B cell (primary cell): ENCODE data around the gene TTC14. TPM values are rescaled to one million over a fixed set of nuclear protein-coding genes. Genes with fewer than 3 reads are reported as not detected.

Source experiments
- ATAC-seq: fragments of 200-7000 bp; cut with Tn5 transposase; one replicate; pipeline ENCODE4 v1.10.0; 2021; ENCODE audit warnings: low read depth, mild to moderate bottlenecking, moderate number of reproducible peaks, moderate library complexity
- CTCF ChIA-PET: fragments of 350-600 bp; sonication (Branson Sonifier 250); formaldehyde crosslinking; loops from one replicate; lab custom pipeline; 2021; ENCODE audit warnings: antibody characterized with exemption, inconsistent platforms; lab: Charles Lee
- POLR2A ChIA-PET: fragments of 350-600 bp; sonication (Branson Sonifier 250); formaldehyde crosslinking; loops from one replicate; lab custom pipeline; 2021; ENCODE audit warnings: antibody characterized with exemption; lab: Charles Lee
- DNase-seq: peaks from one replicate; pipeline ENCODE4 v3.0.0; 2013
- H2AFZ ChIP-seq: 2 replicates; pipeline ENCODE4 v1.6.1; 2012; ENCODE audit warnings: mild to moderate bottlenecking, low read depth, low read length; ENCODE audit not compliant: insufficient read depth, poor library complexity, severe bottlenecking
- H3K27ac ChIP-seq, 2 donors: 1 replicate in 1 of 2; 2 replicates in 1 of 2; pipeline ENCODE4 v1.5.1; 2012 to 2013; ENCODE audit warnings: low read length in 2 of 2, mild to moderate bottlenecking in 2 of 2, moderate library complexity in 1 of 2
- H3K27me3 ChIP-seq, 4 experiments: fragments of 200-600 bp in 1 of 4; sonication (generic) in 1 of 4; replicated peaks in 1 of 4; 1 replicate in 2 of 4; 2 replicates in 2 of 4; pipeline versions ENCODE4 v1.6.1 to v1.7.0; 2013 to 2016; ENCODE audit warnings: low read length in 3 of 4, mild to moderate bottlenecking in 2 of 4, mixed read lengths in 1 of 4, moderate library complexity in 1 of 4; ENCODE audit not compliant: insufficient read depth in 4 of 4, control insufficient read depth in 3 of 4; ENCODE audit errors: control extremely low read depth in 1 of 4
- H3K36me3 ChIP-seq, 2 experiments: replicated peaks in 1 of 2; 1 replicate in 1 of 2; 2 replicates in 1 of 2; pipeline versions ENCODE4 v1.6.1 to v1.7.1; 2013; ENCODE audit warnings: low read length in 1 of 2; ENCODE audit not compliant: insufficient read depth in 2 of 2, control insufficient read depth in 1 of 2; ENCODE audit errors: control extremely low read depth in 1 of 2, extremely low read depth in 1 of 2
- H3K4me1 ChIP-seq, 2 donors: fragments of 200-600 bp in 1 of 2; sonication (generic) in 1 of 2; 1 replicate in 1 of 2; 2 replicates in 1 of 2; pipeline versions ENCODE4 v1.5.1 to v1.6.1; 2013 to 2017; ENCODE audit warnings: low read length in 2 of 2; ENCODE audit not compliant: control insufficient read depth in 2 of 2, insufficient read depth in 2 of 2
- H3K4me2 ChIP-seq: replicated peaks from 2 replicates; pipeline ENCODE3; 2012; ENCODE audit warnings: mild to moderate bottlenecking, low read depth, low read length; ENCODE audit not compliant: poor library complexity, severe bottlenecking
- H3K4me3 ChIP-seq, 5 experiments: fragments of 200-600 bp in 1 of 5; sonication (generic) in 1 of 5; 1 replicate in 3 of 5; 2 replicates in 2 of 5; pipeline versions ENCODE4 v1.5.1 to v1.7.0; 2011 to 2016; ENCODE audit warnings: low read length in 4 of 5, mild to moderate bottlenecking in 4 of 5, low read depth in 2 of 5, control low read depth in 1 of 5, moderate library complexity in 1 of 5; ENCODE audit not compliant: insufficient read depth in 1 of 5; ENCODE audit errors: control extremely low read depth in 1 of 5, extremely low read depth in 1 of 5
- H3K79me2 ChIP-seq: fragments of 200-600 bp; sonication (generic); one replicate; pipeline ENCODE4 v1.6.0; 2016; ENCODE audit warnings: low read length; ENCODE audit not compliant: control insufficient read depth, insufficient read depth
- H3K9ac ChIP-seq: fragments of 200-600 bp; sonication (generic); 2 replicates; pipeline ENCODE4 v1.6.1; 2017; ENCODE audit warnings: mild to moderate bottlenecking, low read length, moderate library complexity
- H3K9me3 ChIP-seq, 3 donors: one replicate each; pipeline versions ENCODE4 v1.6.1 to v1.7.1; 2013; ENCODE audit warnings: low read length in 2 of 3; ENCODE audit not compliant: control insufficient read depth in 2 of 3, insufficient read depth in 1 of 3; ENCODE audit errors: control extremely low read depth in 1 of 3
- H4K20me1 ChIP-seq: 2 replicates; pipeline ENCODE4 v1.6.0; 2012; ENCODE audit warnings: mild to moderate bottlenecking, low read length; ENCODE audit not compliant: insufficient read depth, control insufficient read depth, poor library complexity, severe bottlenecking
- H3K27ac Mint-ChIP-seq: one replicate; pipeline ENCODE4 v1.8.0; 2021; ENCODE audit warnings: mixed read lengths
- H3K27me3 Mint-ChIP-seq: one replicate; pipeline ENCODE4 v1.8.0; 2021; ENCODE audit warnings: mixed read lengths
- H3K4me1 Mint-ChIP-seq: one replicate; pipeline ENCODE4 v1.8.0; 2021; ENCODE audit warnings: mixed read lengths
- H3K4me3 Mint-ChIP-seq: one replicate; pipeline ENCODE4 v1.8.0; 2021; ENCODE audit warnings: mixed read lengths
- H3K9me3 Mint-ChIP-seq: one replicate; pipeline ENCODE4 v1.8.0; 2022; ENCODE audit warnings: mixed read lengths; ENCODE audit not compliant: insufficient read depth
- EZH2 ChIP-seq: IDR thresholded peaks from 2 replicates; pipeline ENCODE4 v1.6.1; 2012; ENCODE audit warnings: borderline replicate concordance, low read depth, mild to moderate bottlenecking, moderate library complexity, low read length; ENCODE audit not compliant: insufficient read depth, poor library complexity, severe bottlenecking
- WGBS: methylation state at CpG from one replicate; pipeline ENCODE4 v1.1.5; 2013; ENCODE audit warnings: missing lambda C conversion rate; ENCODE audit not compliant: insufficient coverage; 5-methylcytosine and 5-hydroxymethylcytosine counted together
- intact Hi-C: fragments of 100-400 bp; cut with micrococcal nuclease; formaldehyde crosslinking; loops from one replicate; pipeline ENCODE4 v1.10.0; 2022
- polyA plus RNA-seq: library from polyadenylated mRNA; depleted of rRNA; stranded (reverse); fragments of >200 nt; gene quantifications from 2 replicates; pipeline ENCODE4 v1.2.3, GENCODE V29; 2012
- total RNA-seq, 2 donors: library from RNA; stranded (reverse); fragments of 120-200 nt in 1 of 2; gene quantifications; 1 replicate in 1 of 2; 2 replicates in 1 of 2; pipeline versions ENCODE4 v1.2.3 to v1.2.4, GENCODE V29; 2013 to 2022
- TF ChIP-seq, protein P1 (sequence below): fragments of 200-600 bp; IDR thresholded peaks from one replicate; pipeline ENCODE4 v1.8.0; 2022; ENCODE audit warnings: antibody characterized with exemption, mild to moderate bottlenecking

Gene TTC14
- total and polyA plus RNA-seq, 2 donors (not counting 1 experiment from before 2014, with no cell fraction given), result 43.3 to 136 TPM

DNA sequence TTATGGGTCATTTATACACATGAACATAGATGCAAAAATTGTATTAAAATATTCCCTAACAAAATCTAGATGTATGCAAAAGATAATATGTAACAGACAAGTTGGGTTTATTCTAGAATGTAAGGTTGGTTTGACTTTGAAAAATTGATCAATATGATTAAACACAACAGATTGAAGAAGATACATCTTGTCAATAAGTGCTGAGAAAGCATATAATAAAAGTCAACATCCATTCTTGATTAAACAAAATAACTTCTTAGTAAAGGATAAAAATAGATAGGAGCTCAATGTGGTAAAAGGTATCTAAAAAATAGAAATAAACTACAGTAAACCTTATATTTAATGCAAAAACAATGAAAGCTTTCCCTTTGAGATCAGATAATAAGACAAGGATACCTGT, 39.0 kb downstream of the TTC14 start:
- Histone ChIP-seq H3K27me3 (no peaks in the 10 kb centered on the region), H3K27ac (no peak overlapping the region), H3K9ac (no peak overlapping the region), H4K20me1 (no peaks in the 10 kb centered on the region), H2AFZ (no peak overlapping the region), H3K4me1 (no peaks in the 10 kb centered on the region), H3K79me2 (no peaks in the 10 kb centered on the region), H3K36me3 (no peaks in the 10 kb centered on the region), H3K9me3 (no peaks in the 10 kb centered on the region), H3K4me2 (no peak overlapping the region), H3K4me3 (no peak overlapping the region)
- Mint-ChIP-seq H3K27me3 (peaks cover 29% of the 10 kb centered on the region), H3K9me3 (no peaks in the 10 kb centered on the region), H3K4me3 (no peak overlapping the region), H3K4me1 (no peaks in the 10 kb centered on the region), H3K27ac (no peak overlapping the region)
- intact Hi-C loops, result no loop called here
- ATAC-seq (no peak), DNase-seq (no peak)
- CTCF ChIA-PET, result no interaction called here
- TF ChIP-seq, protein P1, sequence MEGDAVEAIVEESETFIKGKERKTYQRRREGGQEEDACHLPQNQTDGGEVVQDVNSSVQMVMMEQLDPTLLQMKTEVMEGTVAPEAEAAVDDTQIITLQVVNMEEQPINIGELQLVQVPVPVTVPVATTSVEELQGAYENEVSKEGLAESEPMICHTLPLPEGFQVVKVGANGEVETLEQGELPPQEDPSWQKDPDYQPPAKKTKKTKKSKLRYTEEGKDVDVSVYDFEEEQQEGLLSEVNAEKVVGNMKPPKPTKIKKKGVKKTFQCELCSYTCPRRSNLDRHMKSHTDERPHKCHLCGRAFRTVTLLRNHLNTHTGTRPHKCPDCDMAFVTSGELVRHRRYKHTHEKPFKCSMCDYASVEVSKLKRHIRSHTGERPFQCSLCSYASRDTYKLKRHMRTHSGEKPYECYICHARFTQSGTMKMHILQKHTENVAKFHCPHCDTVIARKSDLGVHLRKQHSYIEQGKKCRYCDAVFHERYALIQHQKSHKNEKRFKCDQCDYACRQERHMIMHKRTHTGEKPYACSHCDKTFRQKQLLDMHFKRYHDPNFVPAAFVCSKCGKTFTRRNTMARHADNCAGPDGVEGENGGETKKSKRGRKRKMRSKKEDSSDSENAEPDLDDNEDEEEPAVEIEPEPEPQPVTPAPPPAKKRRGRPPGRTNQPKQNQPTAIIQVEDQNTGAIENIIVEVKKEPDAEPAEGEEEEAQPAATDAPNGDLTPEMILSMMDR, result no peak
- no peak for TF ChIP-seq EZH2
- POLR2A ChIA-PET, result no interaction called here

DNA sequence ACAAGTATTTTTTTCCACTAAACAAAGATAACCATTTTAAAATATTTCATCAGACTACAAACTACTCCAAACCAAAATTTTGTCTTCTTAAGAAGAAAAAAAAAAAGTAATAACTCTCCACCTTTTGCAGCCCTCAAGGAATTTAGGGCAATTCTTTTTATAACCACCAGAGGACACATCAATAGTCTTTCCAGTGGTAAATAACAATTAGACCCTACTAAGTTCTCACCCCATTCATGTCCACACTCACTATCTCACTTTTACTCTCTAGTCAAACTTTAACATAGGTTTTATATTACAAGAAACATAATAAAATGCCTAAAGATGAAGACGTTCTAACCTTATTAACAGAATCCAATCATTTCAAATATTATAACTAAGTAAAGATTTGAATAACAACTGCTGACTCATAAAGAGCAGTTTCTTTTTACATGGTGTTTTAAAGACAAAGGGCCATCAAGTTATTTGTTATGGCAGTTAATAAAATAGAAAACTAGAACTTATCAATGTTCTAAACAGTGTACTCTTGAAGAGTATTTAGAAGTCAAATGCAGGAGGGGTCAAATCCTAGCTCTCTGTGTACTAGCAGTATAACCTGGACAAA, 44.3 kb downstream of the TTC14 start:
- ChIA-PET CTCF (no interaction called here), POLR2A (no interaction called here)
- Mint-ChIP-seq H3K4me3 (no peak overlapping the region), H3K27me3 (peaks cover 31% of the 10 kb centered on the region), H3K9me3 (no peaks in the 10 kb centered on the region), H3K4me1 (no peaks in the 10 kb centered on the region), H3K27ac (no peak overlapping the region)
- ATAC-seq (no peak), DNase-seq (no peak)
- Histone ChIP-seq H3K36me3 (no peaks in the 10 kb centered on the region), H3K27me3 (peaks cover 0 to 4% (median 0%) of the 10 kb centered on the region in 4 experiments), H3K9ac (no peak overlapping the region), H3K79me2 (no peaks in the 10 kb centered on the region), H2AFZ (no peak overlapping the region), H4K20me1 (no peaks in the 10 kb centered on the region), H3K27ac (no peak overlapping the region), H3K4me2 (no peak overlapping the region), H3K4me3 (no peak overlapping the region), H3K4me1 (no peaks in the 10 kb centered on the region), H3K9me3 (no peaks in the 10 kb centered on the region)
- TF ChIP-seq, protein P1, result peak; percentile 39
- no peak for TF ChIP-seq EZH2
- intact Hi-C loops, result no loop called here
- WGBS, result no CpG with 5 or more reads among the region's 1 CpG
